ENCODE results near the gene DPF3. TPM values are rescaled to one million over a fixed set of nuclear protein-coding genes. Genes with fewer than 3 reads are reported as not detected.

DPF3 gene
- total and polyA plus RNA-seq, 2 of the 13 experiments (the other 11 are each of a cell fraction or from before 2014, with no cell fraction given): 0.09 to 0.60 TPM

- Histone ChIP-seq H3K9ac (ENCODE audit: insufficient read depth, low read depth, low read length) (no peak overlapping the region), H2AFZ (ENCODE audit: low read length) (no peak overlapping the region), H3K4me2 (ENCODE audit: low read depth, low read length) (no peak overlapping the region), H3K79me2 (ENCODE audit: insufficient read depth, low read length) (no peaks in the 10 kb centered on the region), H3K9me3 (ENCODE audit: low read length) (no peaks in the 10 kb centered on the region), H3K4me3 (replicated peaks in 1 of 3; ENCODE audit: insufficient read depth in 1 of 3, low read depth in 2 of 3, low read length in 3 of 3) (no peak overlapping the region), H4K20me1 (ENCODE audit: insufficient read depth, low read length) (no peaks in the 10 kb centered on the region), H3K27me3 (ENCODE audit: control insufficient read depth in 1 of 2, insufficient read depth in 2 of 2, low read length in 2 of 2) (peaks cover 4 to 56% of the 10 kb centered on the region in 2 experiments; a peak in 4 of 5 replicates), H3K27ac (ENCODE audit: extremely low read length, insufficient read depth, low read length) (no peak overlapping the region), H3K36me3 (replicated peaks in 1 of 2; ENCODE audit: control insufficient read depth in 1 of 2, insufficient read depth in 2 of 2, low read length in 2 of 2) (no peaks in the 10 kb centered on the region), H3K4me1 (ENCODE audit: insufficient read depth, low read length) (no peaks in the 10 kb centered on the region)
- ATAC-seq (no peak), FAIRE-seq (no peak), DNase-seq (ENCODE audit: low spot score) (no peak)
- TF ChIP-seq PCBP2 (optimal IDR thresholded peaks at IDR 0.05; ENCODE audit: low read depth, low read length, poor library complexity, severe bottlenecking): no peak
- TF ChIP-seq ZNF713 (CRISPR knock-in tag; IDR thresholded peaks at IDR 0.05): no peak
- no peak for TF ChIP-seq E2F1 (CRISPR knock-in tag; IDR thresholded peaks at IDR 0.05)
- TF ChIP-seq NCOA2 (CRISPR knock-in tag; IDR thresholded peaks at IDR 0.05): no peak
- no peak for TF ChIP-seq ELF3 (CRISPR knock-in tag; IDR thresholded peaks at IDR 0.05)
- TF ChIP-seq CEBPB (IDR thresholded peaks at IDR 0.05; ENCODE audit: borderline replicate concordance, low read depth, low read length): no peak
- TF ChIP-seq ZBTB25 (CRISPR knock-in tag; IDR thresholded peaks at IDR 0.05): no peak
- no peak for TF ChIP-seq KAT2B (IDR thresholded peaks at IDR 0.05; ENCODE audit: borderline replicate concordance, low read depth, low read length)
- no peak for TF ChIP-seq TCF7L2 (IDR thresholded peaks at IDR 0.05; ENCODE audit: low read depth, low read length)
- CTCF ChIA-PET (ENCODE audit: low intra/inter-chr PET ratio, low total read pairs): no interaction called here
- intact Hi-C loops (cut with micrococcal nuclease; ENCODE audit: unreplicated experiment) (no loop called here), in situ Hi-C loops (cut with HindIII; ENCODE audit: extremely low pct_ligation_motif_present, low pct_unique_long_range_greater_than_20kb) (no loop called here)
- WGBS (ENCODE audit: low lambda C conversion rate): 11% methylated on average over 1 of the region's 1 CpG
- no TSS peak for BruUV-seq (replicated peaks)
- POLR2A ChIA-PET: no interaction called here
Observed at GRCh38 chr14:72606879-72607278, 287.0 kb downstream of the DPF3 start.
